HS-5 (cell line): ENCODE results near the gene YAP1.
A peak's percentile ranks its signal among the peaks of the same experiment; 100 is the strongest.

Experiments
- DNase-seq: peaks from one replicate; pipeline ENCODE4 v3.0.0-alpha.2; 2012; ENCODE audit warnings: low read depth

Gene YAP1

GRCh38 chr11:102163368-102163767, 53.1 kb downstream of the YAP1 start:
- DNase-seq: no peak

DNA sequence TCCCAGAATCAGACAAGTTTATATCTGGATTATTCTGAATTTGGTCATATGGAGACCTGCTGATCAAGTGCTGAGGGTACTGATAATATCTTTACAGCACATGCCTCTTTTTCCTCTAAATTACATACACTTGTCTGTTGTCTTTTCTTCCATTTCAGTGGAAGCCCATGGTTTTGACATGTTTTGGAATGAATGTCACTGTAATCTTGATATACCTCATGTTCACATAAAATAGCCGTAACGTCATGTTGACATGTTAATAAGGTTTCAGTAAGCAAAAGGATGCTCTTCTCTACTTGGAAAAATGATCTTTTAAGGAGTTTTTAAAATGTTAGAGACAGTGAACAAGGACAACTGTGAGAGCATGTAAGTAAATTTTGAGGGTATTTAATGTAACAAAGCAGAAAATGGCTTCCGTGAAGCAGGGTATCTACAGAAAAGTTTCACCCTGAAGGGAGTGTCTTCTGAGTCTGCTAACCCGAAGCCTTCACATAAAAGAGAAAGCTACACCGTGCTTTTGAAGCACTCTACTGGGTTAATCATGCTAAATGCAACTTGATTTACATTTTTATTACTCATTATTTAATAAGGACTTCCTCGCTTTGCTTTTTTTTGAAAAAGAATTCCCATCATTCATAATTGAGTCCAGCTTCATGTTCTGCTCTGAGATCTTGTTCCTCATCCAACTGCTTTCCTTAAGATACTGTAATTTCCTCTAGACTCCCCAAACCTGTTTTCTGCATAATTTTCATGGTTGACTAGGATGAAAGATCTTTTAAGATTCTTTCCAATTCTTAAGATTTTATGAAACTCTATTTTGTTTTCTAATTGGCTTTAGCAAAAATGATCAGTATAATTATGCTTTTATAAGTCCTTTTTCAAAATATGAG, 56.2 kb downstream of the YAP1 start:
- DNase-seq: no peak

DNA sequence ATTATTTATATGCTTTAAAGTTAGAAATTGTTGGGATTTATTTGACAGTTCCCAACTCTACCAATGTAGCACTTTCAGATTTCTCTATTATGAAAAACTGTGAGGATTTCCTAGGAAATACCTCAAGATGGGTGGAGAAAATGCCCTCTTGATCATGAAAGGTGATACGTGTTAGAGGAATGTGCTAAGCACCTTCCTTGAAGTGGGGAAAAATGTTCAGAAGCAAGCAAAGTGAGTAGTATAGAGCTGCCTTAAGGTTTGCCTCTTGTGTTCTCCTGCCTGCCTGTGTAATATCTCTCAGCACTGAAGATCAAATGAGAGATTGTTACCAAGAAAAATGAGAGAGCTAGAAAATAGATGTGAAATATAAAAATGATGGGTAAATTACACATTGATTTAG, 58.2 kb downstream of the YAP1 start:
- DNase-seq: peak; percentile 82

GRCh38 chr11:102171101-102171500, 60.9 kb downstream of the YAP1 start:
- DNase-seq: peak; percentile 98

DNA sequence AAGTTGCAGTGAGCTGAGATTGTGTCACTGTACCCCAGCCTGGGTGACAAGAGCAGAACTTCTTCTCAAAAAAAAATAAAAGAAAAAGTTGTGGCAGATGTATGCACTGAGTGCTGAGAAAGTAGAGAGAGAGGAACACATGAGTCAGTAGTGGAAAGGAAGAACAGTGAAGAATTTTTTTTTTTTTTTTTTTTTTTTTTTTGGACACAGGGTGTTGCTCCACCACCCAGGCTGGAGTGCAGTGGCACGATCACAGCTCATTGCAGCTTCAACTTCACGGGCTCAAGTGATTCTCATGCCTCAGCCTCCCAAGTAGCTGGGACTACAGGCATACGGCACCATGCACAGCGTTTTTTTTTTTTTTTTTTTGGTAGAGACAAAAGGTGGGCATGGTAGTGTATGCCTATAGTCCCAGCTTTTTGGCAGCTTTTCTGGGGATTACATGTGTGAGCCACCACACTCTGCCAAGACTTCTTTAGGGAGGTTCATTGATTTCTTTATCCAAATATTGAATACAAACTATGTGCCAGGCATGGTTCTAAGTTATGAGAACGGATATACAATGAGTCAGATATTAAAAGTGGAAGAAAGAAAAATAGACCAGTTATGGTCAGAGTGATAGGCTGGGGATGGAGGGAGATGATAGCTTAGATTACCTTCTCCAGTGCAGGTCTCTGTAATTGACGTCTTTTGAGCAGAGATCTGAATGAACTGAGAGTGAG, 62.0 kb downstream of the YAP1 start:
- peak; percentile 82 for DNase-seq

- DNase-seq: no peak
Observed at GRCh38 chr11:102177126-102177525, 66.9 kb downstream of the YAP1 start.

- peak; percentile 100 for DNase-seq
Observed at GRCh38 chr11:102177974-102178631, 67.9 kb downstream of the YAP1 start.

- no peak for DNase-seq
Observed at GRCh38 chr11:102179371-102179770, 69.1 kb downstream of the YAP1 start.

GRCh38 chr11:102184269-102184987, 74.2 kb downstream of the YAP1 start:
- DNase-seq: no peak

GRCh38 chr11:102186551-102187191, 76.4 kb downstream of the YAP1 start:
- DNase-seq: no peak

- no peak for DNase-seq
Observed at GRCh38 chr11:102187416-102188151, 77.3 kb downstream of the YAP1 start.

- no peak for DNase-seq
Observed at GRCh38 chr11:102188488-102188887, 78.2 kb downstream of the YAP1 start.

DNA sequence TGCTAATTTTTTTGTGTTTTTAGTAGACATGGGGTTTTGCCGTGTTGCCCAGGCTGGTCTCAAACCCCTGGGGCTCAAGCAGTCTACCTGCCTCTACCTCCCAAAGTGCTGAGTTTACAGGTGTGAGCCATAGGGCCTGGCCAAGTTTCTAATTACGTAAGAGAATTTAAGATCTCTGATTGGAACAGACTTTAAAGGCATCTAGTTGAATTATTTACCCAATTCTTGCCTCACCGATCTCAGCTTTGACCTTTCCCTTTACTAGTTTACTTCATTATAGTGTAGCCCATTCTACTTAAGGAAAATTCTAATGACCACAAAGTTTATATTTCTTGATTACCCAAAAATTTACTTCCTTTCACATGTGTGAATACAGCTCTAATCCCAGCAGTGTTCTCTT, 81.6 kb downstream of the YAP1 start:
- DNase-seq: no peak

DNA sequence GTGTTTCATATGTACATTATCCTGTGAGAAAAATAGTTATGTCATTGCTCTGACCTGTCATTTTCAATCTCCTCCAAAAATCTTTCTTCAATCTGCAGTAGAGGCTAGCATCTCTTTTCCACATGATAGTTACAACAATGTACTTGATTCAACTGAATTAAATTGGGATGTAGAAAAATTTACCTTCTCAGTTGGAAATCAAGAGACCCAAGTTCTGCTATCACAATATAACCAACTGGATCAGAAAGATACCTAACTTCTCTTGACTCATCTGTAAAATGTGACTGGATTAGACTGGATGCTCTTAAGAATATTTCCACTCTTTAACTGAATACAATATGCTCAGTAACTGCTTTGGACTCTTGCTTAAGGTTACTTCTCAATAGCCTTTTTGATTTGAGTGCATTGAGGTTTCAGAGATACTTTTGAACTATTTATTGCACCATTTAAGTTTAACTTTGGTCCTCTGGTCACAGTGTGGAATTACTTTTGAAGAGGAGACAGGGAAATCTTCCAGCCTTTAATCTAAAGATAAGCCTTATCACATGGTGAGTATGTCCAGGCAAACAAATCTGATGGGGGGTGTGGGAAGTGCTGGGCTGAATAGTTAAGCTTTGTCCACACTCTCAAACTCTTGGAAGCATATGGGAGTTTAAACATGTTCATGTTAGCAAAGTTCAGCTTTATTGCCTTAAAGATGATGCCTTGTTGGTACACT, 82.3 kb downstream of the YAP1 start:
- DNase-seq: no peak

- no peak for DNase-seq
Observed at GRCh38 chr11:102194257-102194656, 84.0 kb downstream of the YAP1 start.

- no peak for DNase-seq
Observed at GRCh38 chr11:102194990-102195389, 84.7 kb downstream of the YAP1 start.

DNA sequence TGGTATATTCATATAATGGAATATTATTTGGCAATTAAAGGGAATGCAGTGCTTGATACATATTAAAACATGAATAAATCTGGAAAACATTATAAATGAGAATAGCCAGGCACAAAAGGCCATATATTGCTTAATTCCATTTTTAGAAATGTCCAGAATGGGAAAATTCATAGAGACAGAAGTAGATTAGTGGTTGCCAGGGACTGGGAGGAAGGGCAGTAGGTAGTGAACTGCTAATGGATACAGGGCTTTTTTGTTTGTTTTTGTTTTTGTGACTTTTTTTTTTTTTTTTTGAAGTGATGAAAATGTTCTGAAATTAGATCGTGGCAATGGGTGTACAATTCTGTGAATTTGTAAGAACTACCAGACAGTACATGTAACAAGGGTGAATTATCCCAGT, 86.1 kb downstream of the YAP1 start:
- DNase-seq: no peak

DNA sequence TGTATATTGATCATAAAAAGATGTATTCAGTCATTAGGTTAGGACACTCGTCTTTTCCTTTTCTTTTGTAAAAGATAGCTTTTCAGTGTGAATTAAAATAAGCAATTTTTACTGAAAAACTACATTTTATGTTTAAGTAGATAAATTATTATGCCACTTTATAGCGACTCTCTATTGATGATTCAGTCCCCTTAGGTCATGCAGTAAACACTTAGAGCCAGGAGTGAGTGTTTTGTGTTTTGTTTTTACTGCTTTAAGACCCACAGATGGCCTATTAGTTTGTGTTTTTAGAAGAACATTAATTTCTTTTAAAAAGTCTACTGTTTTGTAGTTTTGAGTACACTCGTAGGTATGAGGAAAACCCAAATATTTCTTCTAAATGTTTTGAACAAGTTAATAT, 86.6 kb downstream of the YAP1 start:
- DNase-seq: no peak

DNA sequence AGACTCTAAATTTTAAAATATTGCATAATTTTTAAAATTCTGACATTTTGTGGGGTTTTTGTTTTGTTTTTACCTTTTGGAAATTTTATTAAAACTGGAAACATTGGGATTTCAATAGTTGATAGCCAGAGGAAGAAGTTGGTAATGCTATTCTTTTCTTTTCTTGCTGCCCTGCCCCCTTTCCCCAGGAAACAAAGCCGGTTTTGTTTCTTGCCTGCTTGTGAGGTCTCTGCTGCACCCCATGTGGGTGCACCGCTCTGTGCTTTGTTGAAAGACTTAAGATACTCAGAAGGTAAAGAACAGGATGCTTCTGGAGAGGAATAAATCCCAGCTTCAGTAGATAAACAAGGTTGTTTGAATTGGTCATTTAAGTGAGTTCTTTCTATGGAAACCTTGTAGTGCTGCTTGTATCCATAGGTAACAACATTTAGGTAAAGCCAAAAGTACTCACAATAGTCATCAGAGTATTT, 87.5 kb downstream of the YAP1 start:
- DNase-seq: no peak

GRCh38 chr11:102199673-102200072, 89.4 kb downstream of the YAP1 start:
- no peak for DNase-seq
